Pulmonary artery endothelial cell (primary cell): Measurements from ENCODE around the gene ATP1B4. TPM values are rescaled to one million over a fixed set of nuclear protein-coding genes. Genes with fewer than 3 reads are reported as not detected.

Source experiments
- DNase-seq: peaks from one replicate; pipeline ENCODE4 v3.0.0-alpha.2; 2011; ENCODE audit warnings: low read depth, low spot score
- total RNA-seq: library from RNA; depleted of rRNA; stranded (reverse); fragments of >200 nt; gene quantifications from 2 replicates; pipeline ENCODE4 v1.2.3, GENCODE V29; 2014

The ATP1B4 gene
- total RNA-seq, 1 donor from 2014 or later, result not detected

DNA sequence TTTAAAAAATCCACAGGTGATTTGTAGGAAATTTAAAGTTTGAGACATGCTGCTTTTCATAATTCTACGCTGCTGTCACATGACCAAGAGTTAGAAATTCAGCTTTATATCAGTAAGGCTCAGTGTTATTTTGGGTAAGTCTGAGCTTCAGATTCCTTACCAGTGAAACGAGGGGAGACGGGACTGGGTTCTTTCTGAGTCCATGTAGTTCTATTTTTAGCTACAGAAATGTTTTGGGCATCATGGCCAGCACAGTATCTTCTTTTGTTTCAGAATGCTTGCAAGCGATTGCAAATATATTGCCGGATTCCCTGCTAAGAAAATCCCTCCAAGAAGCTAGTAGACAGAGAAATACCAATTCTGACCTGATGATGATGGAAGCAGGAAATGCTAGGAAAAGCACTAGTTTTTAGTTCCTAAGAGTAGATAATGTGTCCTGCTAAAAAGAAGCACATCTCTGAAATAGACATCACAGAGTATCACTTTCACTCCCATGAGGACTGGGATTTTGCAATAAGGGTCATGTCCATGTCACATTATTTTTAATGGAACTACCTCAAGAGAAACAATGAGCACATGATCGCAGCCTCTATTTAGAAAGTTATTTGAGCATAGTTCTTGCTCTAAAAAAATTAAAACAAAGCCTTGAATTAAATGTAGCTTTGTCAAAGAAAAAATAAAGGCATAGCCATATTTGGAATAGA, 10.9 kb downstream of the ATP1B4 start:
- no peak for DNase-seq

DNA sequence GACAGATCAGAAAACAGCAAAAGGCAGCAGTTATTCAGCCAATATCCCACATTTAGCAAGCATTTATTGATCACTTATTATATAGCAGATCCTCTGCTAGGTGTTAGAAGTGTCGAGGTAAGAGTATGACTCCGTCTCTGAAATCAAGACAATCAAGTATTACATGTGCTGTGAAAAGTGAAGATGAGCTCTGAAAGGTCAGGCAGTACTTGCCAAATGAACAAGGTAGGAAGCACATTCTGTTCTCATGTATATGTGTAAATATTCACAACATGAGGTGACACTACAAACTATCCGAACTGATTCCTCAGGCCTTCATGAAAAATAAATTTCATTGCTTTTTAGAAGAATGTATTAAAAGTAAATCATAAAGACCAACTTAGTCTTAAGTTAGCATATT, 15.3 kb downstream of the ATP1B4 start:
- no peak for DNase-seq

DNA sequence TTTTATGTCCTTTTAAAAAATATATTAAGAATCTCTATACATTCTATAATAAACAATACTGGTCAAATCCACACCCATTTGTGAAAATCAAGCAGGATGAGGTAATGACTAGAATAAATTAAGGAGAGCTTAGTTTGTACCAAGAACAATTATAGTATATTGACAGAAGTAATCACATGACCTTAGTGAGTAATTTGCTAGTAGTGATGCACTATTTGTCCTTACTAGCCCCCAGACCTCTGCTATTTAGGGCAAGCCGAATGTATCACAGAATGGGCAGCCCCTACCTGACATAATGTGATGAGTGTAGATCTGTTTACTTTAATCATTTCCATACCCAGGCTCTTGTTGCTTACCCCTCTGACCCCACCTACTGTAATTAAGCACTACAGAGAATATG, 15.8 kb downstream of the ATP1B4 start:
- DNase-seq, result no peak

DNA sequence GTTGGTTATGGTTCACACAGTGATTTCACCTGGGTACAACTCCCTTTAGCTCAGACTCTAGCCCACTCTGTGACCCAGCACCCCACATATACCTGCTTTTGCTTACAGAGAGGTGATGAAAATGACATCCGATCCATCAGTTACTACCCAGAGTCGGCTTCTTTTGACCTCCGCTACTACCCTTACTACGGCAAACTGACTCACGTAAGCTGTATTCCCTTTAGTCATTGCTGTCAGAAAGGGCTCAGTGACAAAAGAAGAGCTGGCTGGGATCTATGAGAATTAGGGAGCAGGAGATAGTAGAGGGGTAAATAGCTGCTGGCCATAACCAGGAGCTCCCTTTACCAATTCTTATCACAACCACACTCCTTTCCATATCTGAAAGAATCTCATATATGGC, 16.7 kb downstream of the ATP1B4 start:
- no peak for DNase-seq

DNA sequence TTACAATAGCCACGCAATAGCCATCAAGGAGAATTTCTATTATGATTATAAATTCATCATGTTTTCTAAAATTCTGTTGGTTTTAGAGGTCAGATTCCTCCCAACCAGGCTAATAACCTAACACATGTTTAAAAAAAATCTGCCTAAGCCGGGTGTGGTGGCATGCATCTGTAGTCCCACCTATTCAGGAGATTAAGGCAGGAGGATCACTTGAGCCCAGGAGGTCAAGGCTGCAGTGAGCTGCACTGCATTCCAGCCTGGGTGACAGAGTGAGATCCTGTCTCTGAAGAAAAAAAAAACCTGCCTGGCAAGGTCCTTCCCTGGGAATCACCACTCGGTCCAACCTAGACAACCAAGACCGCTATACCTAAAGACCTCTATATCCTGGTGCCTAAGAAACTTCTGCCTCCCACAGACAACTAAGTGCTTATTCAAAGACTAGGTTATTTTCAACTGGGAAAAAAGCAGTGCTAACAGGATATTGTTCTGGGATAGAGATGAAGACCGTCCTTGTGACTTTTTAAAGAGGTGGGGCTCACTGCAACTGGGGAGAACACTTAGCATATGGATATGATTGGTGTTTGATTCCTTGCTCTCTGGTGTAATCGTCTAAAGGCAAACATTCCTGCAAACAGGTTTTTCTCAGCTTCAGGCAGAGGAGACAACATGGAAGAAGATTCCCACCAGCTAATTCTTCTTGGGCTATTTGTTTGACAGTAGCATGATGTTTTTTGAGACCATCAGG, 18.2 kb downstream of the ATP1B4 start:
- DNase-seq, result no peak

DNA sequence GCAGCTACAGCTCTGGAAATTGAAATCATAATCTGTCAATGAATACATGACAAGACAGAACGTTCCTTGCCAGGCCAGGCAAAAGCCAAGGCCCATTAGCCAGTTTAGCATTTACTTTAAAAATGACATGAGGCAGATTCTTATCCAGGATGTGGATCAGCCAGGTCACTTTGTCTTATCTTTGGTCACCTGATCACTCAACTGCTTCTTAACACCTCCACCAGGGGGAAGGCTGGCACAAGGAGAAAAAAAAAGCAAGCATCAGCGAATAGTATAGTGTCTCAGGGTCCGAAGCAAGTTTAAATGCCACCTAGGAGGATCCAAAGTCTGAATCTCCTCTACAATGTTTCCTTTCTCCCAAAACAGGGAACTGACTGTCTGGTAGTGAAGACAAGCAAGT, 18.8 kb downstream of the ATP1B4 start:
- no peak for DNase-seq

DNA sequence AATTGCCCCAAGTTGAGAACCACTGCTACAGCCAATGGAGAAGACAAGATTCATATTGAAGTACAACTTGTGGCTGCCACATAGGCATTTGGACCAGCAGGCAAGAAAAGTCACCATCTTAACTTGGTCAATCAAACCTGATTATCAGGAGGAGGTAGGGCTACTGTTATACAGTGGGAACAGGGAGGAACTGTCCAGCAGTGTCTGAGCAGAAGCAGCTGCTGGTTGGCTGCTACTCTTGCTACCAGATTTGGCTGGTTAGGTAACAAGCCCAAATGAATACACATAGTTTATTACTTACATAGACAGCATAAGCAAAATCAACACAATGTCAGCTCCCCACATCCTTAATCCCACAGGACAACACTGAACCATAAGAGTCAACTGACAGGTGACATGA, 39.4 kb downstream of the ATP1B4 start:
- no peak for DNase-seq

DNA sequence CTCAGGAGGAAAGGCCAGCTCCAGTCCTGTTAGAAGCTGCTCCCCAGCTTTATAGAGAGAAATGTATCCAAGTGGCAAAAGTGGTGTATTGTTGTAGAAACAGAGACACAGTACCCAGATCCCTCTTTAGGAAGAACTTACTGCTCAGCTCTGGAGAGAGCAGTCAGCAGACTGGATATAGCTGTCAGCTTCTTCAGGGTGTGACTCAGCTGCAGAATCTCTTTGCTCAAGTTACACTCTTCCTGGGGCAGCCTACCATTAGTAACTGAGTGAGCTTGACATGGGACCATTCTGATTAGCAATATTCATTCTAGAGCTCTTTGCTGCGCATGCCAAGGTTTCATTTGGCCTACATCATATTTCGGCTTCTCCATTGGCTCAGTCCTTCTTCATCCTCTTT, 40.5 kb downstream of the ATP1B4 start:
- DNase-seq, result no peak

DNA sequence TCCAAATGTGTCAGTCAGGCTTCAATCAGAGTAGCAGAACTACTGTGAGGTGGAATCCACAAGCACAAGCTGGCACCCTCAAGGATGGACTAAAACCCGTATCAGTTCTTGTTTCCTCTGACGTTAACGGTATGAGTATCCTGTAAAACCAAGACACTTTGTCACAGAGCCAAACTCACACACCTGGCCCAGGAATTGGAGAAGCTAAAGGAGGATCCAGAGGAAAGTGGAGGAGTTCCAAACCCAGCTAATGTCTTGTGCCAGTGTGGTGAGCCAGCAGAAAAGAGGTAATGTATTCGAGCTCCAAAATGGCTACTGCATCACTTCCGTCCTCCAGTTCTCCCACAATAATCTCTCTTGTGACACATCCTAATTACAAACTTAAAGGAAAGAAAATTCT, 44.7 kb downstream of the ATP1B4 start:
- no peak for DNase-seq

DNA sequence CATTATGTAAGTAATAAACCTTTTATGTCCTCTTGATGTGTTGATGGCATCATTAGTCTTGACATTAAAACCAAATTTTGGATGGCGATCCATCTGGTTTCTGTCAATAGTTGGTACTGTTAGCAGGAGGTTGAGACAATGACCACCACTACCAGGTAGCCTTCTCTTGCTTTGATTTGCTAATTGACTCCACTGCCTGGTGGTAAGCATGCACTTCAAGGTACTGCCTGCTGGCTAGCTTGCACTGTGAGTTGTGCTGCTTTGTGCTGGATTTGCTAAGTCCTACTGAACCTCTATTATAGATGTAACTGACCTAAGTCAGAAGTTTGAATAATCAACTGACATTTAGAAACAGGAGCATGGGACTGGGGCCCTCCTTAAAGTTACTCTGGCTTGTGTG, 46.3 kb downstream of the ATP1B4 start:
- no peak for DNase-seq

DNA sequence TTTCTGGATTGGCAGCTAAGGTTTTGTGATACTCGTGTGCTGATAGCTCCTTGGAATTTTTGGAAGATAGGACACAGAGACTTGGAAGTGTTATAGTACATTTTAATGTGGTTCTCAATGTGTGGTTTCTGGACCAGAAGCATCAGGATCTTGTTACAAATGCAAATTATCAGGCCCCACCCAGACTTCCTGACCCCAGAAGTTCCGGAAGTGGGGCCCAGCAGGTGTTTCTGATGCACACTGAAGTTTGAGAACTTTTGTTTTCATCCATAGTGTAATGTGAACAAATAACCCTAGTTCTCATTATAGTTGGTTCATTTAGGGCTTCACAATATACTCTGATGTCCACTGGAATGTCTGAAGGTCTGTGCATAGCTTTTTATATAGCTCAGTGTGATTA, 57.6 kb downstream of the ATP1B4 start:
- no peak for DNase-seq

DNA sequence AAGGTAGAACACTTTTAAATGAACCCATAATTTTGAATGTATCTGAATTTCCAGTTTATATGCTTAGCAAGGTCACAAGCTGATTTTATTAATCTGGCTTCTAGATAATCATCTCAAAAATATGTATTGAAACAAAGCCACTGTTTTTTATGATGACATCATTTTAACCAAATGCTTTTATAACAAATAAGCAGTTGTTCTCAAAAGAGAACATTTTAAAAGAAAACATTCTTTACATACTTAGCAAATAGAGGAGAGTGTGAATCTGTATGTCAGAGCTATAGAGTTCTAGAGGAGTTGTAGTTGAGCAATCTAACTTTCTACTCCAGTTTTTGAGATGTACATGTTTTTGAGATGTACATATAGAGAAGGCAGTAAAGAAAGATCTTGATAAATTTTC, 64.7 kb downstream of the ATP1B4 start:
- no peak for DNase-seq

DNA sequence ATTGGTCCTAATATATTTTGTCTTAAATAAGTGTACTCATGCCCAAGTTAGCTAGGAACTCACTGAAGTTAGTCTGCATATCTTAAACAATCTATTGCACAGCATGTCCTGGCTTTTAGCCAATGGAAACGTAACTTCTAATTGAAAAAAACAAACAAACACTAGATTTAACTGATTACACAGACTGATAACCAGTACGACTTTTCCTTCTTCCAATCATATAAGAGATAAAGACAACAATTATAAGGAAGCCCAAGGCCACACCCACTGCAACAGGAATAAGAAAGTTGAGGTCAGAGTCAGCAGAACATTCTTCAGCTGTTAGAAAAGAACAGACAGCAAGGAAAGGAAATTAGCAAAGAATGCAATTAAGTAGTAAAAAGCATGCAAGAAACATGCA, 66.4 kb downstream of the ATP1B4 start:
- no peak for DNase-seq

DNA sequence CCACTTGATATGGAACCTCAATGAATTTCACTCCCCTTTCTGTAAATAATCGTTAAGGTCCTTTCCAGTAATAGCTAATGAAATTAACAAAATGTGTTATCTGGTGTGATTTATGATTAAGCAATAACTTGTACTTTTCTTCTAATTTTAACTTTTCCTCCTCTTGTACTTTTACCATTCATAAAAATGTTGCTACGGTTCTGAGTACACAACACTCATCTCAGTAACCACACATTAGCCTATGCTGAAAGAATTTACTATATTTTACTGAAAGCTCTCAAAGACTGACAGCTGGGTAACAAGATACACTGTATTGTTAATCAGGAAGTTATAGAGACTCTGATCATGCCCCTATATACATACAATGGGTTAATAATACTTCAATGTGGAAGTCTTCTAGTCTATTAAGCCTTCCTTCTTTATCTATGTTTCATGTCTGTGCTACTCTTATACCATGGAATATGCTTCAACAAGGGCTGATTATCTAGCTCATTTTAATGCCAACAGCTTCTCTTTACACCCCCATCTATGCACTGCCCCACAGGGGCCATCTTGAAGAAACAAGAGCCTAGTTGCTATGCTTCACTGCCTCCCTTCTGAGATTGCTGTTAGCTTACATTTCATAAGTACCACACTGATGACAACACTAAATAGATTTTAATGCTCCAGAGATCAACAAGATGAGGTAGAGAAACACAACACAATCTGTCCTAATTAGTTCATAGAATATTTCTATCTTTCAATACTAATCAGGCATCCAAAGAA, 68.1 kb downstream of the ATP1B4 start:
- no peak for DNase-seq

Other genes starting within 250 kb of the ATP1B4 start
- not detected in 2 replicates for gene RHOXF1, start 246.2 kb upstream of the ATP1B4 start, total RNA-seq
- not detected in 2 replicates for gene RHOXF2, start 203.5 kb upstream of the ATP1B4 start, total RNA-seq
- gene ZBTB33, start 111.3 kb upstream of the ATP1B4 start, total RNA-seq, result 15.9 and 16.7 TPM in 2 replicates
- not detected in 2 replicates for gene TMEM255A, start 50.6 kb upstream of the ATP1B4 start, total RNA-seq
- 141 and 142 TPM in 2 replicates for gene LAMP2, start 107.2 kb downstream of the ATP1B4 start, total RNA-seq
- 86.1 and 89.2 TPM in 2 replicates for gene CUL4B, start 198.9 kb downstream of the ATP1B4 start, total RNA-seq
- 41.0 and 41.1 TPM in 2 replicates for gene MCTS1, start 242.0 kb downstream of the ATP1B4 start, total RNA-seq